Activated CD4-positive, alpha-beta T cell treated with anti-CD3 and anti-CD28 coated beads for 24 hours (primary cell): Measurements from ENCODE around the gene BBS9.
"Not testable (repeated sequence)": the region's sequence is repeated elsewhere in the genome, so short reads cannot be mapped to it uniquely, and the experiment has no call there.

Experiments used
- DNase-seq, 2 donors: peaks; one replicate each; pipeline ENCODE4 v3.0.0-alpha.2; 2020; ENCODE audit warnings: low read depth in 2 of 2

Gene BBS9

GRCh38 chr7:33494474-33494873 lies 365.1 kb downstream of the BBS9 start:
- DNase-seq: no peak

GRCh38 chr7:33495207-33495606 lies 365.8 kb downstream of the BBS9 start:
- DNase-seq: no peak

- DNase-seq: no peak
Observed at GRCh38 chr7:33497051-33497450, 367.7 kb downstream of the BBS9 start.

- DNase-seq: no peak
Observed at GRCh38 chr7:33500703-33501701, 371.6 kb downstream of the BBS9 start.

GRCh38 chr7:33503014-33503413 lies 373.6 kb downstream of the BBS9 start:
- no peak for DNase-seq

GRCh38 chr7:33503736-33504135 lies 374.4 kb downstream of the BBS9 start:
- DNase-seq: no peak

- no peak for DNase-seq
Observed at GRCh38 chr7:33504266-33504665, 374.9 kb downstream of the BBS9 start.

GRCh38 chr7:33509206-33509605 lies 379.8 kb downstream of the BBS9 start:
- no peak for DNase-seq

- DNase-seq: no peak
Observed at GRCh38 chr7:33511778-33512177, 382.4 kb downstream of the BBS9 start.

GRCh38 chr7:33516568-33516967 lies 387.2 kb downstream of the BBS9 start:
- DNase-seq: no peak

- DNase-seq: no peak
Observed at GRCh38 chr7:33517191-33517590, 387.8 kb downstream of the BBS9 start.

- DNase-seq: not testable (repeated sequence)
Observed at GRCh38 chr7:33527008-33527407, 397.6 kb downstream of the BBS9 start.

- DNase-seq: not testable (repeated sequence)
Observed at GRCh38 chr7:33527613-33528012, 398.2 kb downstream of the BBS9 start.

- no peak for DNase-seq
Observed at GRCh38 chr7:33529070-33529469, 399.7 kb downstream of the BBS9 start.

GRCh38 chr7:33530664-33531063 lies 401.3 kb downstream of the BBS9 start:
- no peak for DNase-seq

- no peak for DNase-seq
Observed at GRCh38 chr7:33531888-33532287, 402.5 kb downstream of the BBS9 start.

GRCh38 chr7:33534833-33535232 lies 405.5 kb downstream of the BBS9 start:
- DNase-seq: no peak

- no peak for DNase-seq
Observed at GRCh38 chr7:33535989-33536388, 406.6 kb downstream of the BBS9 start.

- DNase-seq: no peak
Observed at GRCh38 chr7:33536398-33537103, 407.2 kb downstream of the BBS9 start.

- no peak for DNase-seq
Observed at GRCh38 chr7:33537104-33537477, 407.7 kb downstream of the BBS9 start.

GRCh38 chr7:33539198-33539597 lies 409.8 kb downstream of the BBS9 start:
- DNase-seq: no peak

- no peak for DNase-seq
Observed at GRCh38 chr7:33539659-33540400, 410.5 kb downstream of the BBS9 start.
